HCT116 (cell line): Measurements from ENCODE around the gene COL1A1. TPM values are rescaled to one million over a fixed set of nuclear protein-coding genes. Genes with fewer than 3 reads are reported as not detected.

Experiments
- ATAC-seq: fragments of 200-7000 bp; cut with Tn5 transposase; 2 replicates; pipeline ENCODE4 v1.9.1; 2020; ENCODE audit warnings: mild to moderate bottlenecking, moderate library complexity
- BruUV-seq: library from RNA; stranded (reverse); fragments of 400-500 nt; replicated peaks from 2 replicates; lab custom pipeline; 2021; lab: Mats Ljungman, UMichigan
- CTCF ChIA-PET: fragments of 300-600 bp; sonication (Branson Sonifier 250); formaldehyde crosslinking; loops from one replicate; lab custom pipeline; 2021; ENCODE audit warnings: antibody characterized with exemption; lab: Charles Lee
- POLR2A ChIA-PET: fragments of 300-600, 350-600 bp; sonication (Branson Sonifier 250); formaldehyde crosslinking; loops from one replicate; lab custom pipeline; 2021; ENCODE audit warnings: antibody characterized with exemption; lab: Charles Lee
- RAD21 ChIA-PET, 2 experiments: fragments of 300-600 bp; sonication (Branson Sonifier 250); formaldehyde crosslinking; loops; one replicate each; lab custom pipeline; 2023; ENCODE audit warnings: low total read pairs in 2 of 2; ENCODE audit not compliant: uncharacterized antibody in 2 of 2, unreplicated experiment in 2 of 2, low non-redundant PET in 1 of 2; lab: Charles Lee
- DNase-seq: peaks from one replicate; pipeline ENCODE4 v3.0.0-alpha.2; 2010; ENCODE audit warnings: low read depth, low spot score
- H2AFZ ChIP-seq: fragments of 200-600 bp; shearing (Covaris generic), sonication (generic); 2 replicates; pipeline ENCODE4 v1.6.1; 2017; ENCODE audit warnings: low read depth, mixed run types, mixed read lengths, antibody characterized with exemption, low read length; ENCODE audit not compliant: poor library complexity, severe bottlenecking
- H3K27ac ChIP-seq: 2 replicates; pipeline ENCODE4 v1.5.1; 2012; ENCODE audit warnings: low read depth, low read length
- H3K27me3 ChIP-seq: fragments of 200-600 bp; sonication (generic); 2 replicates; pipeline ENCODE4 v1.6.1; 2016; ENCODE audit warnings: mixed run types, low read length, mixed read lengths; ENCODE audit not compliant: insufficient read depth
- H3K36me3 ChIP-seq, 2 experiments: fragments of 200-500 bp in 1 of 2; fragments of 200-600 bp in 1 of 2; sonication (Bioruptor generic) in 1 of 2; sonication (generic) in 1 of 2; 2 replicates each; pipeline versions ENCODE4 v1.5.1 to v1.6.1; 2014 to 2016; ENCODE audit warnings: low read length in 2 of 2, inconsistent platforms in 1 of 2, mixed read lengths in 1 of 2, mixed run types in 1 of 2; ENCODE audit not compliant: insufficient read depth in 2 of 2, control insufficient read depth in 1 of 2
- H3K4me1 ChIP-seq, 2 experiments: fragments of 200-600 bp in 1 of 2; sonication (generic) in 1 of 2; 2 replicates each; pipeline versions ENCODE4 v1.5.1 to v1.6.1; 2012 to 2017; ENCODE audit warnings: low read length in 2 of 2, inconsistent platforms in 1 of 2, mild to moderate bottlenecking in 1 of 2, mixed read lengths in 1 of 2, mixed run types in 1 of 2, moderate library complexity in 1 of 2; ENCODE audit not compliant: insufficient read depth in 2 of 2, control insufficient read depth in 1 of 2
- H3K4me2 ChIP-seq: fragments of 200-600 bp; sonication (generic); 2 replicates; pipeline ENCODE4 v1.6.1; 2017; ENCODE audit warnings: mixed run types, low read length, mixed read lengths
- H3K4me3 ChIP-seq, 2 experiments: fragments of 200-600 bp in 1 of 2; sonication (generic) in 1 of 2; replicated peaks in 1 of 2; 2 replicates each; pipeline ENCODE4 v1.5.1; 2011 to 2016; ENCODE audit warnings: low read length in 2 of 2, control low read depth in 1 of 2, low read depth in 1 of 2, mild to moderate bottlenecking in 1 of 2, mixed read lengths in 1 of 2, mixed run types in 1 of 2
- H3K79me2 ChIP-seq: fragments of 200-600 bp; sonication (generic); 2 replicates; pipeline ENCODE4 v1.6.1; 2017; ENCODE audit warnings: mild to moderate bottlenecking, mixed run types, low read length, moderate library complexity, mixed read lengths; ENCODE audit not compliant: insufficient read depth
- H3K9ac ChIP-seq: fragments of 200-600 bp; sonication (generic); 2 replicates; pipeline ENCODE4 v1.6.1; 2016; ENCODE audit warnings: low read length, mixed read lengths
- H3K9me2 ChIP-seq: fragments of 200-600 bp; sonication (generic), shearing (Covaris generic); 2 replicates; pipeline ENCODE4 v1.6.1; 2017; ENCODE audit warnings: mixed run types, mild to moderate bottlenecking, moderate library complexity; ENCODE audit not compliant: insufficient read depth
- H3K9me3 ChIP-seq, 2 experiments: fragments of 200-500 bp in 1 of 2; fragments of 200-600 bp in 1 of 2; sonication (Bioruptor generic) in 1 of 2; sonication (generic) in 1 of 2; 2 replicates each; pipeline ENCODE4 v1.6.1; 2014 to 2017; ENCODE audit warnings: low read length in 2 of 2, mixed read lengths in 2 of 2, inconsistent platforms in 1 of 2, low read depth in 1 of 2, mild to moderate bottlenecking in 1 of 2, mixed run types in 1 of 2, moderate library complexity in 1 of 2; ENCODE audit not compliant: control insufficient read depth in 1 of 2, insufficient read depth in 1 of 2
- H4K20me1 ChIP-seq: fragments of 200-600 bp; sonication (generic), shearing (Covaris generic); 2 replicates; pipeline ENCODE4 v1.6.1; 2017; ENCODE audit warnings: mixed run types, mild to moderate bottlenecking, moderate library complexity; ENCODE audit not compliant: insufficient read depth
- ATF3 ChIP-seq: IDR thresholded peaks from 2 replicates; pipeline ENCODE4 v1.6.1; 2012
- CBX3 ChIP-seq: IDR thresholded peaks from 2 replicates; pipeline ENCODE4 v1.6.1; 2012; ENCODE audit warnings: low read depth
- CEBPB ChIP-seq: IDR thresholded peaks from 2 replicates; pipeline ENCODE4 v1.6.1; 2012; ENCODE audit warnings: low read depth
- CTCF ChIP-seq, 3 experiments: fragments of 200-600 bp in 1 of 3; sonication (generic) in 1 of 3; IDR thresholded peaks in 2 of 3; conservative IDR thresholded peaks in 1 of 3; 2 replicates each; pipeline ENCODE4 v1.5.1; 2012 to 2017; ENCODE audit warnings: low read depth in 2 of 3, low read length in 2 of 3, antibody characterized with exemption in 1 of 3, borderline replicate concordance in 1 of 3, control low read depth in 1 of 3, mild to moderate bottlenecking in 1 of 3, mixed read lengths in 1 of 3, mixed run types in 1 of 3, moderate library complexity in 1 of 3; ENCODE audit not compliant: insufficient read depth in 1 of 3
- EGR1 ChIP-seq: IDR thresholded peaks from 2 replicates; pipeline ENCODE4 v1.6.1; 2012; ENCODE audit warnings: low read depth
- ELF1 ChIP-seq: IDR thresholded peaks from 2 replicates; pipeline ENCODE4 v1.6.1; 2012; ENCODE audit warnings: low read depth, borderline replicate concordance
- EZH2 ChIP-seq: fragments of 200-600 bp; sonication (generic); IDR thresholded peaks from 2 replicates; pipeline ENCODE4 v1.6.1; 2017; ENCODE audit warnings: antibody characterized with exemption, mixed run types
- EZH2phosphoT487 ChIP-seq: fragments of 200-600 bp; IDR thresholded peaks from 2 replicates; pipeline ENCODE4 v1.6.1; 2018; ENCODE audit warnings: antibody characterized with exemption, borderline replicate concordance
- MAX ChIP-seq: IDR thresholded peaks from 2 replicates; pipeline ENCODE4 v1.6.1; 2012
- POLR2A ChIP-seq: IDR thresholded peaks from 2 replicates; pipeline ENCODE4 v1.7.0; 2011; ENCODE audit warnings: borderline replicate concordance; ENCODE audit not compliant: insufficient read depth, insufficient read length; ENCODE audit errors: extremely low read depth
- POLR2AphosphoS5 ChIP-seq: IDR thresholded peaks from 2 replicates; pipeline ENCODE4 v1.6.1; 2011; ENCODE audit warnings: mild to moderate bottlenecking, low read depth, low read length, moderate library complexity
- RAD21 ChIP-seq: IDR thresholded peaks from 2 replicates; pipeline ENCODE4 v1.6.1; 2012; ENCODE audit warnings: low read depth, mild to moderate bottlenecking
- REST ChIP-seq: IDR thresholded peaks from 2 replicates; pipeline ENCODE4 v1.6.1; 2012; ENCODE audit warnings: low read depth
- SIN3A ChIP-seq: IDR thresholded peaks from 2 replicates; pipeline ENCODE4 v1.6.1; 2012; ENCODE audit warnings: low read depth
- SP1 ChIP-seq: IDR thresholded peaks from 2 replicates; pipeline ENCODE4 v1.6.1; 2012; ENCODE audit warnings: low read depth
- SRF ChIP-seq: IDR thresholded peaks from 2 replicates; pipeline ENCODE4 v1.6.1; 2012; ENCODE audit warnings: low read depth
- ZBTB33 ChIP-seq: IDR thresholded peaks from 2 replicates; pipeline ENCODE4 v1.6.1; 2011; ENCODE audit warnings: mild to moderate bottlenecking, low read length, moderate library complexity; ENCODE audit not compliant: insufficient replicate concordance; ENCODE audit errors: extremely low read depth
- ZFX ChIP-seq: fragments of 450-650 bp; IDR thresholded peaks from 2 replicates; pipeline ENCODE4 v1.6.1; 2017
- ZNF274 ChIP-seq: fragments of 200-500 bp; sonication (Bioruptor generic); IDR thresholded peaks from 2 replicates; pipeline ENCODE4 v1.6.1; 2014; ENCODE audit warnings: mild to moderate bottlenecking, low read depth, low read length, inconsistent platforms
- intact Hi-C: fragments of 100-400 bp; cut with micrococcal nuclease; formaldehyde crosslinking; loops from 2 replicates; pipeline ENCODE4 v1.10.0; 2022
- total RNA-seq: library from RNA; stranded (reverse); gene quantifications from one replicate; pipeline ENCODE4 v1.2.1, GENCODE V29; 2021; ENCODE audit not compliant: unreplicated experiment

The COL1A1 gene
- total RNA-seq, 1 experiment from 2014 or later: 33.6 TPM

- BruUV-seq: no TSS peak
- intact Hi-C loops: no loop called here
- Histone ChIP-seq H3K4me1 (peaks cover 12 to 13% of the 10 kb centered on the region in 2 experiments), H3K79me2 (no peaks in the 10 kb centered on the region), H4K20me1 (no peaks in the 10 kb centered on the region), H2AFZ (no peak overlapping the region), H3K27me3 (no peaks in the 10 kb centered on the region), H3K4me3 (no peak overlapping the region), H3K36me3 (0 out of 4 replicates have a peak, but pooled peaks cover 0 to 9% of the 10 kb centered on the region in 2 experiments), H3K27ac (no peak overlapping the region), H3K4me2 (no peak overlapping the region), H3K9me2 (no peaks in the 10 kb centered on the region), H3K9me3 (no peaks in the 10 kb centered on the region), H3K9ac (no peak overlapping the region)
- no peak for ATAC-seq
- RAD21 ChIA-PET: no interaction called here
- DNase-seq: no peak
- no peak for TF ChIP-seq MAX
- no peak for TF ChIP-seq SP1
- no peak for TF ChIP-seq SIN3A
- no peak for TF ChIP-seq CTCF (IDR thresholded peaks at IDR 0.05 in 2 of 3, conservative IDR thresholded peaks at IDR 0.05 in 1 of 3; ENCODE audit: borderline replicate concordance in 1 of 3, insufficient read depth in 1 of 3, low read depth in 2 of 3, low read length in 2 of 3)
- no peak for TF ChIP-seq RAD21
- TF ChIP-seq POLR2AphosphoS5: no peak
- TF ChIP-seq EZH2: no peak
- no peak for TF ChIP-seq CEBPB
- TF ChIP-seq ATF3: no peak
- no peak for TF ChIP-seq EZH2phosphoT487
- TF ChIP-seq SRF: no peak
- TF ChIP-seq EGR1: no peak
- no peak for TF ChIP-seq ELF1
- no peak for TF ChIP-seq ZNF274
- no peak for TF ChIP-seq ZFX
- no peak for TF ChIP-seq POLR2A
- TF ChIP-seq ZBTB33: no peak
- TF ChIP-seq REST: no peak
- no peak for TF ChIP-seq CBX3
- POLR2A ChIA-PET: no interaction called here
- CTCF ChIA-PET: interaction anchor here (1.1 kb wide), 2 partner anchors 9 to 31 kb away, joined by 3 read pairs; no protein-coding TSS in a partner anchor
Measured at GRCh38 chr17:50182783-50183420, 18.5 kb downstream of the COL1A1 start.
